Measurements from ENCODE around the gene FABP2.
A peak's percentile ranks its signal among the peaks of the same experiment; 100 is the strongest.
"Not testable (repeated sequence)": the region's sequence is repeated elsewhere in the genome, so short reads cannot be mapped to it uniquely, and the experiment has no call there.

The FABP2 gene

GRCh38 chr4:119307606-119308005 lies 14.3 kb downstream of the FABP2 start:
- DNase-seq, result no peak

- no peak for DNase-seq
Measured at GRCh38 chr4:119304431-119304830, 17.5 kb downstream of the FABP2 start.

- DNase-seq, result no peak
Measured at GRCh38 chr4:119303587-119304305, 18.2 kb downstream of the FABP2 start.

- DNase-seq, result no peak
Measured at GRCh38 chr4:119302073-119302832, 19.7 kb downstream of the FABP2 start.

- DNase-seq, result peak; percentile 93
Measured at GRCh38 chr4:119300101-119300978, 21.6 kb downstream of the FABP2 start.

- DNase-seq, result no peak
Measured at GRCh38 chr4:119299741-119300100, 22.2 kb downstream of the FABP2 start.

- peak in 1 of 2 donors; percentile 23 for DNase-seq
Measured at GRCh38 chr4:119299260-119299671, 22.7 kb downstream of the FABP2 start.

- DNase-seq, result no peak
Measured at GRCh38 chr4:119297795-119298194, 24.1 kb downstream of the FABP2 start.

GRCh38 chr4:119296356-119296755 lies 25.6 kb downstream of the FABP2 start:
- no peak for DNase-seq

- DNase-seq, result no peak
Measured at GRCh38 chr4:119290598-119290997, 31.3 kb downstream of the FABP2 start.

- DNase-seq, result no peak
Measured at GRCh38 chr4:119289313-119289712, 32.6 kb downstream of the FABP2 start.

- DNase-seq, result peak; percentile 13 to 63
Measured at GRCh38 chr4:119286377-119287002, 35.4 kb downstream of the FABP2 start.

GRCh38 chr4:119284876-119285780 lies 36.8 kb downstream of the FABP2 start:
- DNase-seq, result peak in 1 of 2 donors; percentile 27

GRCh38 chr4:119281393-119281792 lies 40.5 kb downstream of the FABP2 start:
- no peak for DNase-seq

- DNase-seq, result not testable (repeated sequence)
Measured at GRCh38 chr4:119279945-119280344, 42.0 kb downstream of the FABP2 start.

- DNase-seq, result not testable (repeated sequence)
Measured at GRCh38 chr4:119279541-119279940, 42.4 kb downstream of the FABP2 start.

GRCh38 chr4:119271361-119272085 lies 50.4 kb downstream of the FABP2 start:
- no peak for DNase-seq

GRCh38 chr4:119268466-119268865 lies 53.5 kb downstream of the FABP2 start:
- no peak for DNase-seq

Measured in CD4-positive, alpha-beta T cell treated with Interleukin-4 for 1 hour (primary cell).